Right ventricle myocardium inferior (tissue), 1 donor: ENCODE data around the gene C1orf115. TPM values are rescaled to one million over a fixed set of nuclear protein-coding genes. Genes with fewer than 3 reads are reported as not detected.
A peak's percentile ranks its signal among the peaks of the same experiment; 100 is the strongest.

ENCODE experiments used
- ATAC-seq: fragments of 200-7000 bp; cut with Tn5 transposase; one replicate; pipeline ENCODE4 v1.9.1; 2020; ENCODE audit warnings: mild to moderate bottlenecking, moderate library complexity
- DNase-seq: peaks from one replicate; pipeline ENCODE4 v3.0.0; 2021; ENCODE audit errors: missing footprints
- intact Hi-C: fragments of 100-400 bp; cut with DNase I; formaldehyde crosslinking; loops from one replicate; pipeline ENCODE4 v1.11.0; 2022
- total RNA-seq: library from RNA; stranded (reverse); fragmentation: NEBNext Ultra II Directional; extraction: Animal tissue kit (Norgen Biotek cat#: 25700); gene quantifications from one replicate; pipeline ENCODE4 v1.2.1, GENCODE V29; 2021
- donor health status: DM: no; HTN: yes; CAD: no; lungs with severe emphysema.

Gene C1orf115
- total RNA-seq, 1 donor from 2014 or later = 22.4 TPM

- DNase-seq = peak; percentile 90
- intact Hi-C loops = loop anchor here (5.0 to 10.0 kb wide), 2 partner anchors 39 to 224 kb away; partner anchors contain the start of genes MARK1 and MTARC1
- ATAC-seq = peak; percentile 98
Measured at GRCh38 chr1:220748089-220748934, 58.1 kb downstream of the C1orf115 start, which contains the start of gene MTARC2. Gene MTARC2, plus strand, starts transcription at chr1:220748322. Its CDS starts 210 bp downstream, at chr1:220748532.

Other genes starting within 250 kb of the C1orf115 start
- 17.3 TPM for gene MARK1, start 162.2 kb upstream of the C1orf115 start, total RNA-seq
- gene MTARC2, start 58.0 kb downstream of the C1orf115 start, total RNA-seq = 27.4 TPM
- gene MTARC1, start 96.5 kb downstream of the C1orf115 start, total RNA-seq = 7.9 TPM
- gene HLX, start 189.1 kb downstream of the C1orf115 start, total RNA-seq = 5.0 TPM